Stimulated activated effector memory CD8-positive, alpha-beta T cell treated with anti-CD3 and anti-CD28 coated beads, Interleukin-12 subunit alpha, Interleukin-12 subunit beta, amount 100 ng/mL, for 72 hours (primary cell): ENCODE measurements around the gene ABL1.

Experiments
- ATAC-seq: fragments of 150-1000 bp; cut with Tn5 transposase; 2 replicates; pipeline ENCODE4 v1.10.0; 2021
- DNase-seq, 2 donors: peaks; one replicate each; pipeline ENCODE4 v3.0.0; 2021 to 2022; ENCODE audit warnings: low spot score in 2 of 2
- H3K27ac Mint-ChIP-seq: one replicate; pipeline ENCODE4 v1.8.0; 2022; ENCODE audit warnings: mild to moderate bottlenecking, mixed read lengths
- H3K36me3 Mint-ChIP-seq: one replicate; pipeline ENCODE4 v1.8.0; 2022; ENCODE audit warnings: mild to moderate bottlenecking, mixed read lengths
- H3K4me1 Mint-ChIP-seq: one replicate; pipeline ENCODE4 v1.8.0; 2022; ENCODE audit warnings: mixed read lengths
- H3K4me3 Mint-ChIP-seq: one replicate; pipeline ENCODE4 v1.8.0; 2022; ENCODE audit warnings: mild to moderate bottlenecking, mixed read lengths
- H3K9me3 Mint-ChIP-seq: one replicate; pipeline ENCODE4 v1.8.0; 2022; ENCODE audit warnings: mixed read lengths

ABL1 gene

GRCh38 chr9:130917168-130917960 is 82.3 kb downstream of the ABL1 start:
- Mint-ChIP-seq H3K36me3 (no peaks in the 10 kb centered on the region), H3K4me1 (no peaks in the 10 kb centered on the region), H3K27ac (peak overlapping the region; percentile 26), H3K9me3 (no peaks in the 10 kb centered on the region), H3K4me3 (no peak overlapping the region)
- no peak for DNase-seq
- ATAC-seq = no peak

GRCh38 chr9:130918101-130918825 is 83.2 kb downstream of the ABL1 start:
- Mint-ChIP-seq H3K4me3 (no peak overlapping the region), H3K27ac (no peak overlapping the region), H3K36me3 (no peaks in the 10 kb centered on the region), H3K4me1 (no peaks in the 10 kb centered on the region), H3K9me3 (no peaks in the 10 kb centered on the region)
- ATAC-seq (no peak), DNase-seq (no peak)

DNA sequence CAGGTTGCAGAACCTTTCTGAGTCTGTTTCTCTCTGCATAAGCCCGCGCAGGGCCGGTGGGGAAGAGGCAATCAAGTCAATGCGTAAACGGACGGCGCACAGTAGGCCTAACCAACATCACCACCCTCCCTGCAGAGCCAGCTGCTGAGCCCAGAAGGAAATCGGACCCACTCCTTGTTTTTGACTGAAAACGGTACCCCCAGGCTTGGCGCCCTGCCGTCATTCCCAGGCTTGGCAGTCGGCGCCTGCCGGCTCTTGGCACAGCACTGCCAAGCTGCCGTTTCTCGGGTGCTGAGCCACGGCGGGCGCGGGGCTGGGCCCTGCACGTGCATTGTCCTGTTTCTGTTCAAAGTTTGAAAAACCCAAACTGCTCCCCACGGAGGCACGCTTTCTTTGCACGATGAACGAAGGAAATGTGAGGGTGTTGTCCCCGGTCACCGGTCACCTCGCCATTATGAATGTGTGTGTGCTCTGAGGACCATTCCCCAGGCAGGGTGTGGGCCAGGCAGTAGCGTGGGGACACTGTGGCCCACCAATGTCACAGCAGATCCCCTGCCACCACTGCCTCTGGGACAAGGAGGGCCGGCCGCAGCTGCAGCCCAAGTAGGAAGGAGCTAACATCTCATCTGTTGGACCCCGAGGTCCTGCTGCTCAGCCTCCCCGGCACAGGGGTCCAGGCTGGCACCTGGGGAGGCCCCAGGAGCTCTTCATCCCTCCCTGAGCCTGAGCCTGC is 83.9 kb downstream of the ABL1 start:
- no peak for ATAC-seq
- Mint-ChIP-seq H3K36me3 (no peaks in the 10 kb centered on the region), H3K27ac (no peak overlapping the region), H3K4me1 (no peaks in the 10 kb centered on the region), H3K9me3 (no peaks in the 10 kb centered on the region), H3K4me3 (no peak overlapping the region)
- no peak for DNase-seq

- Mint-ChIP-seq H3K36me3 (no peaks in the 10 kb centered on the region), H3K9me3 (no peaks in the 10 kb centered on the region), H3K4me1 (no peaks in the 10 kb centered on the region), H3K27ac (no peak overlapping the region), H3K4me3 (no peak overlapping the region)
- DNase-seq = no peak
- no peak for ATAC-seq
These were observed 84.6 kb downstream of the ABL1 start for GRCh38 chr9:130919559-130920145.

DNA sequence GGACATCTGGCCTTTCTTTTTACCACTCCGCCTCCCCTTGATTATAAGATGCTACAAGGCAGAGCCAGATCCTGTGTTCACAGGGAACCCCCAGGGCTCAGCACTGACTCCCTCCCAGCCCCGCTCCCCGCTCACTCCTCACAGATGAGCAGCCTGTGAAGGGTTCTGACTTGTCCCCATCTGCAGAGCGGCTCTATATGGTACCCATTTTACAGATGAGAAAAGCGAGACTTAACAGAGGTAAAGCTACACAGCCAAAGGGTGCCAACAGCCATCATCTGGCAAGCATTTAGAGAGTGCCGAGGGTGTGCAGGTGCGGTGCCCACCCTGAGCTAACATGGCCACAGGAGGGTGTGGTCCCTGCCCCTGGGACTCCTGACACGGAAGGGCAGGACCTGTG is 85.2 kb downstream of the ABL1 start:
- Mint-ChIP-seq H3K36me3 (no peaks in the 10 kb centered on the region), H3K27ac (no peak overlapping the region)

GRCh38 chr9:130920762-130921299 is 85.8 kb downstream of the ABL1 start:
- H3K4me3 Mint-ChIP-seq = no peak overlapping the region
- ATAC-seq (no peak), DNase-seq (no peak)
- no peaks in the 10 kb centered on the region for H3K9me3 Mint-ChIP-seq
- H3K36me3 Mint-ChIP-seq = no peaks in the 10 kb centered on the region
- H3K27ac Mint-ChIP-seq = no peak overlapping the region
- no peaks in the 10 kb centered on the region for H3K4me1 Mint-ChIP-seq

More for the DNA sequence above, 85.2 kb downstream of the ABL1 start:
- DNase-seq (no peak), ATAC-seq (no peak)
- Mint-ChIP-seq H3K4me1 (no peaks in the 10 kb centered on the region), H3K9me3 (no peaks in the 10 kb centered on the region), H3K4me3 (no peak overlapping the region)

- Mint-ChIP-seq H3K9me3 (no peaks in the 10 kb centered on the region), H3K36me3 (no peaks in the 10 kb centered on the region), H3K27ac (no peak overlapping the region), H3K4me3 (no peak overlapping the region), H3K4me1 (no peaks in the 10 kb centered on the region)
- no peak for DNase-seq
- no peak for ATAC-seq
These were observed 86.4 kb downstream of the ABL1 start for GRCh38 chr9:130921300-130921988.

- no peaks in the 10 kb centered on the region for H3K36me3 Mint-ChIP-seq
- H3K4me3 Mint-ChIP-seq = no peak overlapping the region
- H3K4me1 Mint-ChIP-seq = no peaks in the 10 kb centered on the region
- DNase-seq (no peak), ATAC-seq (no peak)
- no peak overlapping the region for H3K27ac Mint-ChIP-seq
- no peaks in the 10 kb centered on the region for H3K9me3 Mint-ChIP-seq
These were observed 87.2 kb downstream of the ABL1 start for GRCh38 chr9:130921989-130922892.

DNA sequence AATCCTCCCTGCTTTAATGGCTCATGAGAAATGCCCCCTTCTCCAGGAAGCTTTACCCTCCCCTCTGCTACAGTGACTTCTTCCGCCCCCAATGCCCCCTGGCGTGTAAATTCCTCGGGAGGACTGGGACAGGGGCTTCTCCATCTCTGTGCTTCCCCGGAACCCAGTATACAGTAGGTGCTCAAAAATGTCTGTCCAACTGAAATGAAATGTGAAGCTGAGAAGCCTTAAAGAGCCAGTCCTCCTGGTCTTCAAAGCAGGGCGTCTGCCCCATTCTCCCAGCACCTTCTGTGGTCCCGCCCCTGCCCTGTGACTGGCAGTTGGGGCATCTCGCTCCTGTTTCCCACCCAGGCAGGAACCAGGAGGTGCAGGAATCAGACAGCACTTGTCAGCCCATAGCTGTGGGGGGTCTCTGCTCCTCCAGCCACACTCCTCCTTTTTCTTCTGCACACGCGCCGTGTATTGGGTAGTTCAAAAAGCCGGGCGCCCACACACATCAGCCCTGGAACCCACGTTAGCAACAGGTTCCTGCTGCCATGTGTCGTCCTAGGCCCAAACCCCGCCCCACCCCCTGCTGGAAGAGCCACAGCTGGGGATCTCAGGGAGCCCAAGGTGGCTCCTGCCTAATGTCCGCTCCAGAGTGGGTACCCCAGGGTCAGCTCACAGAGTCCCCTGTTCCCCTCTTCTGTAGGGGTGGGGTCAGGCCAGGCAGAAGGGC is 88.0 kb downstream of the ABL1 start:
- H3K36me3 Mint-ChIP-seq = no peaks in the 10 kb centered on the region
- H3K9me3 Mint-ChIP-seq = no peaks in the 10 kb centered on the region
- ATAC-seq (no peak), DNase-seq (no peak)
- H3K4me1 Mint-ChIP-seq = no peaks in the 10 kb centered on the region
- H3K27ac Mint-ChIP-seq = no peak overlapping the region
- no peak overlapping the region for H3K4me3 Mint-ChIP-seq

DNA sequence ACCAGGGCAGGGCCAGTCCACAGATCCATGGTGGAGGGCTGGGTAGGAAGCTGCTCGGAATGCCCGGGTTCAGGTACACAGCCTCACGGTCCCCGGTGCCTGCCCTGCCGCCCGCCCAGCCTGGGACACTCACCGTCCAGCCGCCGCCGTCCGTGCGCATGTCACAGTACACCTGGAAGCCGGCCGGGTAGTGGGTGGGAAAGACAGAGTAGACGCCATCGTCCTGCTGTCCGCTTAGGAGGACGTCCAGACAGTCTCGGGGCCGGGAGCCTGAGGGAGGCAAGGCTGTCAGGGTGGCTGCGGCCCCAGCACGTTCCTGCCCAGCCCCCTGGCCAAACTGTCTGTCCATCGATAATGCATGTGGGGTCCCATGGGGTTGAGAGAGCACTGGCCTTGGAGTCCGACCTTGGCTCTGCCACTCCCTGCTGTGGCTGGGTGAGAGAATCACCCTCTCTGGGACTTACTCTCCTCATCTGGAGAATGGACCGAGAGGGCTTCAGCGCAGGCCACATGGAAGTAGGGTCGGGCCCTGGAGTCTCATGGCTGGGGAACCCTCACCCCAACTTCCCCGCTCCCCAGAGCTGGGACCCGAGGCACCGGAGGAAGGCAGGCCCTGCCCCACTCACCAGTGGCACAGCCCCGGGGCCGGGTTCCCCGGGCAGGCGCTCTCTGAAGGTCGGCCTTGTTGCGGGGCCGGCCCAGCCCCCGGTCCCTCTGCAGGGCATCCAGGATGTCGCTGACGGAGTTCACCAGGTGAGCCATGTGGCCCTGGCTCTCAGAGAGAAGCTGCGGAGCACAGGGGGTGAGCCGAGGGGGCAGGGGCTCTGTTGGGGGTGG is 88.8 kb downstream of the ABL1 start:
- no peaks in the 10 kb centered on the region for H3K9me3 Mint-ChIP-seq
- no peak for ATAC-seq
- no peaks in the 10 kb centered on the region for H3K36me3 Mint-ChIP-seq
- no peak overlapping the region for H3K4me3 Mint-ChIP-seq
- no peak overlapping the region for H3K27ac Mint-ChIP-seq
- H3K4me1 Mint-ChIP-seq = no peaks in the 10 kb centered on the region
- DNase-seq = no peak

DNA sequence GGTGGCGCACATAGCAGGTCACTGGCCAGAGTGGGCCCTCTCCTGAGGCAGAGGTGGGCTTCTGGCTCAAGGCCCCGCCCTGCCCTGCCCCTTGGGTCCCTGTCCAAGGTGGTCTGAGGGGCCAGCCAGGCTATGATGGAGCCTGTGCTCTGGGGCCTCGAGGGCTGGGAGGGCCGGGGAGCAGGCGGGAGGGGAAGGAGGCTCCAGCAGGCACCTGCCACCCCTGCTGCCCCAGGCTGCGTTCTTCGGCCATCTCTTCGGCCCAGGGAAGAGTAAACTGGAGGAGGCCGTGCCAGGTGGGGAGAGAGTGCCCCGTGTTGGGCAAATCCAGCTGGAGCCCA is 89.4 kb downstream of the ABL1 start:
- ATAC-seq (no peak), DNase-seq (no peak)
- Mint-ChIP-seq H3K36me3 (no peaks in the 10 kb centered on the region), H3K4me3 (no peak overlapping the region), H3K4me1 (no peaks in the 10 kb centered on the region), H3K9me3 (no peaks in the 10 kb centered on the region), H3K27ac (no peak overlapping the region)

GRCh38 chr9:130925050-130925678 is 90.1 kb downstream of the ABL1 start:
- Mint-ChIP-seq H3K36me3 (peaks cover 2% of the 10 kb centered on the region), H3K27ac (no peak overlapping the region), H3K4me1 (no peaks in the 10 kb centered on the region), H3K9me3 (no peaks in the 10 kb centered on the region), H3K4me3 (no peak overlapping the region)
- ATAC-seq (no peak), DNase-seq (no peak)
